AG10803 (cell line): Measurements from ENCODE around the gene APH1B.

Experiments
- DNase-seq: peaks from one replicate; pipeline ENCODE4 v3.0.0; 2010; ENCODE audit warnings: low read depth
- H3K4me3 ChIP-seq: 2 replicates; pipeline ENCODE4 v1.5.1; 2011; ENCODE audit warnings: mild to moderate bottlenecking, low read length, control low read depth
- TF ChIP-seq, protein P1 (sequence below): conservative IDR thresholded peaks from 2 replicates; pipeline ENCODE4 v1.5.1; 2011; ENCODE audit warnings: mild to moderate bottlenecking, low read length, control low read depth, inconsistent platforms

APH1B gene

DNA sequence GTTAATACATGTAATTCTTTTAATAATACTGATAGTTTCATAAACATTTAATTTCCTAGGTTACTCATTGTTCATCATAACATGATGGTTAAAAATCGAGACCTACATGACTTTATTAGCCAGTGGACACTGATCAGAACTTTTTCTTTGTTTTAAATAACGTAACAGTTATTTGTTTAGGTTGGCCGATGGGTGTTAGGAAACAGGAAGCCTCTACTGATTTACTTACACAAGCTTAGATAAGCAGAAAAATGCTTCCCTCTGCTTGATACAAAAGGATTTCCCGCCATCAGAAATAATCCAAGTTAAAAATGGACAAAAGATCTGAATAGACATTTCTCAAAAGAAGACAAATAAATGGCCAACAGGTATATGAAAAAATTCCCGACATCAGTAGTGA is 16.6 kb upstream of the APH1B start:
- no peak overlapping the region for H3K4me3 ChIP-seq
- DNase-seq = no peak
- TF ChIP-seq, protein P1, sequence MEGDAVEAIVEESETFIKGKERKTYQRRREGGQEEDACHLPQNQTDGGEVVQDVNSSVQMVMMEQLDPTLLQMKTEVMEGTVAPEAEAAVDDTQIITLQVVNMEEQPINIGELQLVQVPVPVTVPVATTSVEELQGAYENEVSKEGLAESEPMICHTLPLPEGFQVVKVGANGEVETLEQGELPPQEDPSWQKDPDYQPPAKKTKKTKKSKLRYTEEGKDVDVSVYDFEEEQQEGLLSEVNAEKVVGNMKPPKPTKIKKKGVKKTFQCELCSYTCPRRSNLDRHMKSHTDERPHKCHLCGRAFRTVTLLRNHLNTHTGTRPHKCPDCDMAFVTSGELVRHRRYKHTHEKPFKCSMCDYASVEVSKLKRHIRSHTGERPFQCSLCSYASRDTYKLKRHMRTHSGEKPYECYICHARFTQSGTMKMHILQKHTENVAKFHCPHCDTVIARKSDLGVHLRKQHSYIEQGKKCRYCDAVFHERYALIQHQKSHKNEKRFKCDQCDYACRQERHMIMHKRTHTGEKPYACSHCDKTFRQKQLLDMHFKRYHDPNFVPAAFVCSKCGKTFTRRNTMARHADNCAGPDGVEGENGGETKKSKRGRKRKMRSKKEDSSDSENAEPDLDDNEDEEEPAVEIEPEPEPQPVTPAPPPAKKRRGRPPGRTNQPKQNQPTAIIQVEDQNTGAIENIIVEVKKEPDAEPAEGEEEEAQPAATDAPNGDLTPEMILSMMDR = no peak

DNA sequence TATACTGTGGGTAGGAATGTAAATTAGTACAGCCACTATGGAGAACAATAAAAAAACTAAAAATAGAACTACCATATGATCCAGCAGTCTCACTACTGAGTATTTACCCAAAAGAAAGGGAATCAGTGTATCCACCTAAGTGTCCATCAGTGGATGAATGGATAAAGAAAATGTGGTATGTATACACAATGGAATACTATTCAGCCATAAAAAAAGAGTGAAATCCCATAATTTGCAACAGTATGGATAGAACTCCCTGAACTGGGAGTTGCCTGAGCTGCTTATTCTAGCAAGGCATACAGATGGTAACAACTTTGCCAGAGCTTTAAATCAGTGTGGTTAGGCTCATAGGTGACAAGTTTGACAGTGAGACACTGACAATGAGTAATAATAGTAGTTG is 16.1 kb upstream of the APH1B start:
- no peak for DNase-seq
- no peak overlapping the region for H3K4me3 ChIP-seq
- TF ChIP-seq, protein P1 = no peak

DNA sequence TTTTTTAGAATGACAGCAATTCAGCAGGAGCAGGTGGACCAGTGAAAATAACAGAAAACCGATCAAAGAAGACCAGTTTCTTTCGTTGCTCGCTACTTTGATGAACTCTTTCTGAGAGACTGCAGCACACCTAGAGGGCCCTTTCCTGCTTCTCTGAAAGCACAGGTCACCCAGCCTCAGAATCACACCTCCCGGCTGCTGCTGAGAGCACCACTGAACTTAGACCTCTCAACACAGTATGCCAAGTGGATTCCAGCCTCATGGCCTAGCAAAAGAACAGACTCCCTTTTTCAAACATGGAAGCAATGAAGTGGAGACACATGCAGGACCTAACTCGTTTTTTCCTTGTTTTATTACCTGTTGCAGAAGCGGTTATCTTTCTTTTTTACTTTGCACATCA is 13.9 kb upstream of the APH1B start:
- no peak overlapping the region for H3K4me3 ChIP-seq
- TF ChIP-seq, protein P1 = no peak

DNA sequence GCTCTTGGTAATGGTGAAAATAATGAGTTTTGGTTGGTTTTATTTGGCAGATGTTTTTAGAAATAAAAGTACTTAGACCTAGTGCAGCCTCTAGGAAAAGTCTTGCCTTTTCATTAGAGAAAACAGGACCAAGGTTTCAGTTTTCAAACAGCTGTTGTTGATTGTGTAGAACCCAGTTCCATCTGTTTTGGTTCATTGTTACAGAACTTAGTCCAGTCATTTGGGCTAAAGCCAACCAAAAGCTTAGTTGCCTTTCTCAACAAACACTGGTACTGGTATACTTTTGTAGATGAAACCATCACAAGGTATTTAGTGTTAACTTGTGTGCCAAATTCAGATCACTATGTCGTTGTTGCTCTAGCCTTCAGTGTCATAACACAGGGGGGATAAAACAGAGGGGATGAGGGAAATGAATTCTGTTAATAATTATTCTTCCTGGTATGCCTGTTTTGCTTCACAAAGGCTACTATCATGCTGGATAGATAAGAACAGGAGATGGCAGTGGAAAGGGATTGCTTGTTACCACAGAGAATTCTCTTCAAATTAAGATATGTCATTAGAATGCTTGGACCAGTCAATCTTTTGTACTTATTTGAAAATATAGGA is 12.6 kb upstream of the APH1B start:
- TF ChIP-seq, protein P1 = no peak
- no peak overlapping the region for H3K4me3 ChIP-seq
- peak; percentile 82 for DNase-seq

More for the DNA sequence above, 13.9 kb upstream of the APH1B start:
- no peak for DNase-seq

DNA sequence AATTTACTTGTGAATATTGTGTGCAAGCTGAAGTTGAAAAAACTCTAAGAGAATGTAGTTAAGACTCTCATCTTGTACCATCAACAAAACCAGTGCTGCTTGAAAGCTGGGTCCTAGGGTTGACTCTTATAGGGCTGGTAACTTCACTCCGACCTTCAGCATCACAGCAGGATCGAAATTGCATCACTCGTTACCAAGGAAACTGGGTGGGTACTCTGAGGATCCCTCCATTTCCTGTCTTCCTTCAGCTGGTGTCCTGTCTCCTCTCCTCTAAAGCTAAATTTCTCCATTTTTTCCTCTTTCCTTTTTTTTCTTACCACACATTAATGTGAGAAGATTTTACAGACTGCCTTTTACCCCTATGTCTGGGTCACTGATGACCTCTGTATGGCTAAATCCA is 3.0 kb upstream of the APH1B start:
- TF ChIP-seq, protein P1 = no peak
- peak; percentile 11 for DNase-seq
- H3K4me3 ChIP-seq = no peak overlapping the region

DNA sequence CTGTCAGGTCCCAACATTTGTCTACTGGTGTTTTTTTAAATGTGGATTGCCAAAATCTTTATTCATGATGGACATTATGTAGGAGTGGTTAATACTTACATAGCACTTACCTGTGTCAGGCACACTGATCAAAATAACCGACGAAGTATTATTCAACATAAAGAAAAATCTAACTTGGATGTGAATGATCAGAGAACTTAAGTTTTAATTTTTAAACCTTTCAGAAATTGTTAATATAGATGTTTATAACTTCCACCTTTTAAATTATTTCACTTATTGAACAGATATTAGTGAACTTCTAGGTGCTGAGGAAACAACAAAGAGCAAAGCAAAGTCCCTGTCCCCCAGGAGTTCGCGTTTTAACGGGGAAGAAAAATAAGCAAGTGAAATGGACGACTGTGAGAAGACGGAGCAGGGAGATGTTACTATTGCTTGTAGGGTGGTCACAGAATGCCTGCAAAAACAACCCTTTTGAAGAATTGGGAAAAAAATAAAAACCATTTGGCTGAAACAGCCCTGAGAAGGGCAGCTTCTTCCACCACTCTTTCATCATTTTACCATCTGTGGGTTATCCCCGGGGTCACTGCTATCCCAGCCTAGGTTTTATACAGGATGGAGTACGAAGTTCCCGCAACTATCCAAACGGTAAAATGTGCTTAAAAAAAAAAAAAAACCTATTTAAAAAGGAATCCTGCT is 915 bp upstream of the APH1B start:
- H3K4me3 ChIP-seq = peak overlapping the region; percentile 66
- peak; percentile 46 for DNase-seq
- TF ChIP-seq, protein P1 = no peak

DNA sequence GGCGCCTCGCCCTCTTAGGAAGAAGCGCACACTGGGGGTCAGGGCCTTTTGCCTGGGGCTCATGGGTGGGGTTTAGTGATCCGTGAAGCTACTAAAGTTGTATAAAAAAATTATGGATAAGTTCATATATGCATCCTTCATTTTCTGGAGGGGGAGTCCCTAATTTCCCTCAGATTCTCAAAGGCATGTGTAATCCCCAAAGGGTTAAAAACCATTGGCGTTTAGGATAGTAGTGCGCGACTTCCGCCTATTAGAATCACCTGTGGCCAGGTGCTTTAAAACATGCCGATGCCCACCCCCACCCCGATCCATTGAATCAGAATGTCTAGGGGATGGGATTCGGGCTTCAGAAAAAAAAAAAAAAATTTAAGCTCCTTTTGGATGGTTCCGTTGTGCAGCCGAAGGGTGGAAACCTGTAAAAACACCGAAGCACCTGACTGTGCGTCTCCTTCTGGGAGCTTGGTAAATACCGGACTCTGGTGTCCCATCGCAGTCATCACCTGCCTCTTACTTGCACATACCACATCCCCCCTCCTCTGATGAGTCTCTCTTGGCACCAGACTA is 570 bp downstream of the APH1B start:
- peak overlapping the region; percentile 83 for H3K4me3 ChIP-seq
- TF ChIP-seq, protein P1 = no peak
- DNase-seq = no peak
